Measurements from ENCODE around the gene EXOC3. TPM values are rescaled to one million over a fixed set of nuclear protein-coding genes. Genes with fewer than 3 reads are reported as not detected.

The EXOC3 gene
- total RNA-seq, 1 experiment from 2014 or later: 55.0 TPM

DNA sequence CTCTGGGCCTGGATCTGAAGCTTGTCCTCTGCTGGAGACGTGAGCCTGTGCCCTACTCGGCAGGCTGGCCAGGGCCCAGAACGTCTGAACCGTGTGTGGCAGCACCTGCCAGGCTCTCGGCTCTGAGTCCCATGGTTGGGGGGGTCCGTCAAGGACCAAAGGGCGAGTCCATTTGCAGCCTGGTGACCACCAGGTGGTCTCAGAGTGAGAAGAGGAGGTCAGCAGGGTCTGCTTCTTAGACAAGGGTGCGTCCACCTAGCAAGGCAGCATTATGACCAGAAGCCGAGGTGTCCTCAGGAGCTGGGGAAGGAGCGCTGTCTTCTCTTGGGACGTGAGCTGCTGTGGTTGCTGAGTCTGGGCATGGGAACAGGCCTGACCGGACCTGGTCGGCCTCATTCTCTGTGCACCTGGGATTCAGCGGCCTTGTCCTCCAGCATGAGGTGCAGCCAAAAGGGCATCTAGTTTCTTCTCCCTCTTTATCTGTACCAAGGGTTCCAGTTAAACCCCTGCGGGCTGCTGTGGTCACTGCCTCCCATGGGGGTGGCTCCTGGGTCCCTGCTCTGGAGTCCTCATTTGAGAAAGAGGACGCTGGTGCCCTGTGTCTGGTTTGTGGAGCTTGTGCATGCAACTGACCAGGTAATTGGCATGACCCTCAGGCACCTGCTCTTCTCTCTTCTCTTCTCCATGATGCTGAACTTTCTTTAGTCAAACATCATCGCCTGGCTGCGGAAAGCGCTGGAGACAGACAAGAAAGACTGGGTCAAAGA lies 14.4 kb downstream of the EXOC3 start:
- intact Hi-C loops (cut with micrococcal nuclease; ENCODE audit: unreplicated experiment) (no loop called here), in situ Hi-C loops (cut with HindIII; ENCODE audit: low pct_unique_long_range_greater_than_20kb, low sequenced_read_pairs) (no loop called here)
- H3K27me3 ChIP-seq (ENCODE audit: control insufficient read depth, insufficient read depth, low read length): no peaks in the 10 kb centered on the region
- no peak overlapping the region for H3K27ac ChIP-seq (ENCODE audit: low read length)
- H3K9me3 ChIP-seq (ENCODE audit: control insufficient read depth, insufficient read depth, low read depth, low read length): no peaks in the 10 kb centered on the region
- CTCF ChIA-PET: interaction anchor here (0.9 kb wide), 1 partner anchor 11 kb away, joined by 3 read pairs; no protein-coding TSS in a partner anchor
- peaks cover 11% of the 10 kb centered on the region; the same call in 1 of the 2 replicates for H3K36me3 ChIP-seq (ENCODE audit: control insufficient read depth, insufficient read depth, low read length)
- H3K4me1 ChIP-seq (ENCODE audit: control insufficient read depth, insufficient read depth, low read length): no peaks in the 10 kb centered on the region
- TF ChIP-seq, protein P1, sequence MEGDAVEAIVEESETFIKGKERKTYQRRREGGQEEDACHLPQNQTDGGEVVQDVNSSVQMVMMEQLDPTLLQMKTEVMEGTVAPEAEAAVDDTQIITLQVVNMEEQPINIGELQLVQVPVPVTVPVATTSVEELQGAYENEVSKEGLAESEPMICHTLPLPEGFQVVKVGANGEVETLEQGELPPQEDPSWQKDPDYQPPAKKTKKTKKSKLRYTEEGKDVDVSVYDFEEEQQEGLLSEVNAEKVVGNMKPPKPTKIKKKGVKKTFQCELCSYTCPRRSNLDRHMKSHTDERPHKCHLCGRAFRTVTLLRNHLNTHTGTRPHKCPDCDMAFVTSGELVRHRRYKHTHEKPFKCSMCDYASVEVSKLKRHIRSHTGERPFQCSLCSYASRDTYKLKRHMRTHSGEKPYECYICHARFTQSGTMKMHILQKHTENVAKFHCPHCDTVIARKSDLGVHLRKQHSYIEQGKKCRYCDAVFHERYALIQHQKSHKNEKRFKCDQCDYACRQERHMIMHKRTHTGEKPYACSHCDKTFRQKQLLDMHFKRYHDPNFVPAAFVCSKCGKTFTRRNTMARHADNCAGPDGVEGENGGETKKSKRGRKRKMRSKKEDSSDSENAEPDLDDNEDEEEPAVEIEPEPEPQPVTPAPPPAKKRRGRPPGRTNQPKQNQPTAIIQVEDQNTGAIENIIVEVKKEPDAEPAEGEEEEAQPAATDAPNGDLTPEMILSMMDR (IDR thresholded peaks at IDR 0.05): no peak
- TF ChIP-seq, protein P2, sequence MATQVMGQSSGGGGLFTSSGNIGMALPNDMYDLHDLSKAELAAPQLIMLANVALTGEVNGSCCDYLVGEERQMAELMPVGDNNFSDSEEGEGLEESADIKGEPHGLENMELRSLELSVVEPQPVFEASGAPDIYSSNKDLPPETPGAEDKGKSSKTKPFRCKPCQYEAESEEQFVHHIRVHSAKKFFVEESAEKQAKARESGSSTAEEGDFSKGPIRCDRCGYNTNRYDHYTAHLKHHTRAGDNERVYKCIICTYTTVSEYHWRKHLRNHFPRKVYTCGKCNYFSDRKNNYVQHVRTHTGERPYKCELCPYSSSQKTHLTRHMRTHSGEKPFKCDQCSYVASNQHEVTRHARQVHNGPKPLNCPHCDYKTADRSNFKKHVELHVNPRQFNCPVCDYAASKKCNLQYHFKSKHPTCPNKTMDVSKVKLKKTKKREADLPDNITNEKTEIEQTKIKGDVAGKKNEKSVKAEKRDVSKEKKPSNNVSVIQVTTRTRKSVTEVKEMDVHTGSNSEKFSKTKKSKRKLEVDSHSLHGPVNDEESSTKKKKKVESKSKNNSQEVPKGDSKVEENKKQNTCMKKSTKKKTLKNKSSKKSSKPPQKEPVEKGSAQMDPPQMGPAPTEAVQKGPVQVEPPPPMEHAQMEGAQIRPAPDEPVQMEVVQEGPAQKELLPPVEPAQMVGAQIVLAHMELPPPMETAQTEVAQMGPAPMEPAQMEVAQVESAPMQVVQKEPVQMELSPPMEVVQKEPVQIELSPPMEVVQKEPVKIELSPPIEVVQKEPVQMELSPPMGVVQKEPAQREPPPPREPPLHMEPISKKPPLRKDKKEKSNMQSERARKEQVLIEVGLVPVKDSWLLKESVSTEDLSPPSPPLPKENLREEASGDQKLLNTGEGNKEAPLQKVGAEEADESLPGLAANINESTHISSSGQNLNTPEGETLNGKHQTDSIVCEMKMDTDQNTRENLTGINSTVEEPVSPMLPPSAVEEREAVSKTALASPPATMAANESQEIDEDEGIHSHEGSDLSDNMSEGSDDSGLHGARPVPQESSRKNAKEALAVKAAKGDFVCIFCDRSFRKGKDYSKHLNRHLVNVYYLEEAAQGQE (IDR thresholded peaks at IDR 0.05; ENCODE audit: insufficient read depth in 1 of 2, low read depth in 2 of 2, low read length in 1 of 2): no peak
- TF ChIP-seq TCF7L2 (IDR thresholded peaks at IDR 0.05; ENCODE audit: low read depth, low read length): no peak
- no peak for TF ChIP-seq POLR2AphosphoS5 (IDR thresholded peaks at IDR 0.05; ENCODE audit: low read depth, low read length)
- no peak for TF ChIP-seq SIN3A (IDR thresholded peaks at IDR 0.05; ENCODE audit: borderline replicate concordance, insufficient read depth, low read depth, low read length)
- no peak overlapping the region for H3K4me3 ChIP-seq (ENCODE audit: low read depth in 2 of 2, low read length in 2 of 2)
- BruUV-seq (replicated peaks): no TSS peak
- POLR2A ChIA-PET: interaction anchor here (0.6 kb wide), 1 partner anchor 128 kb away, joined by 3 read pairs; no protein-coding TSS in a partner anchor
- ATAC-seq (no peak), DNase-seq (ENCODE audit: low read depth, low spot score) (no peak)

- TF ChIP-seq SIN3A (IDR thresholded peaks at IDR 0.05; ENCODE audit: borderline replicate concordance, insufficient read depth, low read depth, low read length) (no peak), POLR2AphosphoS5 (IDR thresholded peaks at IDR 0.05; ENCODE audit: low read depth, low read length) (no peak), TCF7L2 (IDR thresholded peaks at IDR 0.05; ENCODE audit: low read depth, low read length) (no peak)
- TF ChIP-seq, protein P2 (IDR thresholded peaks at IDR 0.05; ENCODE audit: insufficient read depth in 1 of 2, low read depth in 2 of 2, low read length in 1 of 2): no peak
- TF ChIP-seq, protein P1 (IDR thresholded peaks at IDR 0.05): no peak
Measured at GRCh38 chr5:458547-459353, 15.8 kb downstream of the EXOC3 start.

More at GRCh38 chr5:458547-459353, 15.8 kb downstream of the EXOC3 start:
- in situ Hi-C loops (cut with HindIII; ENCODE audit: low pct_unique_long_range_greater_than_20kb, low sequenced_read_pairs): no loop called here
- no peak overlapping the region for H3K4me3 ChIP-seq (ENCODE audit: low read depth in 2 of 2, low read length in 2 of 2)
- no peak for DNase-seq (ENCODE audit: low read depth, low spot score)
- intact Hi-C loops (cut with micrococcal nuclease; ENCODE audit: unreplicated experiment): no loop called here
- ChIA-PET CTCF (no interaction called here), POLR2A (interaction anchor here (0.9 kb wide), 1 partner anchor 17 kb away, joined by 3 read pairs; no protein-coding TSS in a partner anchor)
- no TSS peak for BruUV-seq (replicated peaks)
- H3K27ac ChIP-seq (ENCODE audit: low read length): no peak overlapping the region
- ATAC-seq: 0 out of 2 replicates have a peak, but pooled peaks have one; percentile 31
- no peaks in the 10 kb centered on the region for H3K27me3 ChIP-seq (ENCODE audit: control insufficient read depth, insufficient read depth, low read length)
- peaks cover 13% of the 10 kb centered on the region for H3K36me3 ChIP-seq (ENCODE audit: control insufficient read depth, insufficient read depth, low read length)
- H3K4me1 ChIP-seq (ENCODE audit: control insufficient read depth, insufficient read depth, low read length): no peaks in the 10 kb centered on the region
- no peaks in the 10 kb centered on the region for H3K9me3 ChIP-seq (ENCODE audit: control insufficient read depth, insufficient read depth, low read depth, low read length)
